CD4-positive, alpha-beta T cell (primary cell): ENCODE results near the gene E2F4. TPM values are rescaled to one million over a fixed set of nuclear protein-coding genes. Genes with fewer than 3 reads are reported as not detected.

Experiments
- ATAC-seq: fragments of 200-7000 bp; cut with Tn5 transposase; one replicate; pipeline ENCODE4 v1.10.0; 2022; ENCODE audit warnings: mild to moderate bottlenecking; ENCODE audit not compliant: poor library complexity
- CTCF ChIA-PET: fragments of 350-600 bp; sonication (Branson Sonifier 250); formaldehyde crosslinking; loops from one replicate; lab custom pipeline; 2021; ENCODE audit warnings: antibody characterized with exemption, inconsistent platforms; lab: Charles Lee
- POLR2A ChIA-PET: fragments of 350-600 bp; sonication (Branson Sonifier 250); formaldehyde crosslinking; loops from one replicate; lab custom pipeline; 2021; ENCODE audit warnings: antibody characterized with exemption, inconsistent platforms; lab: Charles Lee
- DNase-seq, 14 experiments: peaks; one replicate each; pipeline ENCODE4 v3.0.0-alpha.2; 2013 to 2020; ENCODE audit warnings: mixed read lengths in 2 of 14
- H3K27ac ChIP-seq, 2 donors: one replicate each; pipeline versions ENCODE4 v1.5.1 to v1.7.0; 2013; ENCODE audit warnings: low read length in 2 of 2, low read depth in 1 of 2, mild to moderate bottlenecking in 1 of 2
- H3K27me3 ChIP-seq, 2 experiments: 1 replicate in 1 of 2; 2 replicates in 1 of 2; pipeline versions ENCODE4 v1.6.1 to v1.7.0; 2013; ENCODE audit warnings: low read length in 2 of 2, control low read depth in 1 of 2, mild to moderate bottlenecking in 1 of 2, moderate library complexity in 1 of 2; ENCODE audit not compliant: insufficient read depth in 2 of 2, control insufficient read depth in 1 of 2
- H3K36me3 ChIP-seq: one replicate; pipeline ENCODE4 v1.6.1; 2013; ENCODE audit warnings: low read length, control low read depth; ENCODE audit not compliant: insufficient read depth
- H3K4me1 ChIP-seq: one replicate; pipeline ENCODE4 v1.6.1; 2013; ENCODE audit warnings: low read length, control low read depth; ENCODE audit not compliant: insufficient read depth
- H3K4me3 ChIP-seq: one replicate; pipeline ENCODE4 v1.5.1; 2013; ENCODE audit warnings: mild to moderate bottlenecking, low read length, moderate library complexity
- H3K9me3 ChIP-seq, 2 experiments: 1 replicate in 1 of 2; 2 replicates in 1 of 2; pipeline versions ENCODE4 v1.6.1 to v1.7.0; 2013; ENCODE audit warnings: low read length in 2 of 2, mild to moderate bottlenecking in 2 of 2, control low read depth in 1 of 2, moderate library complexity in 1 of 2; ENCODE audit not compliant: control insufficient read depth in 1 of 2, insufficient read depth in 1 of 2
- H3K27ac Mint-ChIP-seq: one replicate; pipeline ENCODE4 v1.8.0; 2020; ENCODE audit warnings: mixed read lengths
- H3K27me3 Mint-ChIP-seq: one replicate; pipeline ENCODE4 v1.8.0; 2021; ENCODE audit warnings: mixed read lengths
- H3K36me3 Mint-ChIP-seq: one replicate; pipeline ENCODE4 v1.8.0; 2021; ENCODE audit warnings: low read depth, mixed read lengths
- H3K4me1 Mint-ChIP-seq: one replicate; pipeline ENCODE4 v1.8.0; 2021; ENCODE audit warnings: low read depth, mixed read lengths
- H3K4me3 Mint-ChIP-seq: one replicate; pipeline ENCODE4 v1.8.0; 2020; ENCODE audit warnings: mild to moderate bottlenecking, mixed read lengths
- H3K9me3 Mint-ChIP-seq: one replicate; pipeline ENCODE4 v1.8.0; 2020; ENCODE audit warnings: mixed read lengths
- intact Hi-C, 2 experiments: fragments of 100-400 bp; cut with DNase I in 1 of 2; cut with micrococcal nuclease in 1 of 2; formaldehyde crosslinking; loops; one replicate each; pipeline versions ENCODE4 v1.15.1 to v1.9.0; 2023 to 2025; cut with DNase I, micrococcal nuclease
- total RNA-seq, 174 experiments: library from RNA in 2 of 174; stranded (reverse) in 2 of 174; gene quantifications; one replicate each; pipeline ENCODE4 v1.2.3 and lab custom pipeline; 2021 to 2026
- TF ChIP-seq, protein P1 (sequence below): fragments of 200-600 bp; IDR thresholded peaks from one replicate; pipeline ENCODE4 v1.8.0; 2022; ENCODE audit warnings: antibody characterized with exemption, mild to moderate bottlenecking

Gene E2F4
- total RNA-seq, 2 experiments from 2014 or later = 50.9 to 56.1 TPM

- ChIA-PET CTCF (interaction anchor here (0.7 to 5.3 kb wide), 5 partner anchors 9 to 60 kb away, joined by 3 to 31 read pairs (median 5); partner anchors contain the start of genes E2F4 and TMEM208), POLR2A (interaction anchor here (1.6 to 6.2 kb wide), 2 partner anchors 17 to 85 kb away, joined by 5 to 81 read pairs; partner anchors contain the start of genes FBXL8, TMEM208 and TRADD)
- TF ChIP-seq, protein P1, sequence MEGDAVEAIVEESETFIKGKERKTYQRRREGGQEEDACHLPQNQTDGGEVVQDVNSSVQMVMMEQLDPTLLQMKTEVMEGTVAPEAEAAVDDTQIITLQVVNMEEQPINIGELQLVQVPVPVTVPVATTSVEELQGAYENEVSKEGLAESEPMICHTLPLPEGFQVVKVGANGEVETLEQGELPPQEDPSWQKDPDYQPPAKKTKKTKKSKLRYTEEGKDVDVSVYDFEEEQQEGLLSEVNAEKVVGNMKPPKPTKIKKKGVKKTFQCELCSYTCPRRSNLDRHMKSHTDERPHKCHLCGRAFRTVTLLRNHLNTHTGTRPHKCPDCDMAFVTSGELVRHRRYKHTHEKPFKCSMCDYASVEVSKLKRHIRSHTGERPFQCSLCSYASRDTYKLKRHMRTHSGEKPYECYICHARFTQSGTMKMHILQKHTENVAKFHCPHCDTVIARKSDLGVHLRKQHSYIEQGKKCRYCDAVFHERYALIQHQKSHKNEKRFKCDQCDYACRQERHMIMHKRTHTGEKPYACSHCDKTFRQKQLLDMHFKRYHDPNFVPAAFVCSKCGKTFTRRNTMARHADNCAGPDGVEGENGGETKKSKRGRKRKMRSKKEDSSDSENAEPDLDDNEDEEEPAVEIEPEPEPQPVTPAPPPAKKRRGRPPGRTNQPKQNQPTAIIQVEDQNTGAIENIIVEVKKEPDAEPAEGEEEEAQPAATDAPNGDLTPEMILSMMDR = no peak
- H3K4me1 Mint-ChIP-seq = peaks cover 40% of the 10 kb centered on the region
- no peaks in the 10 kb centered on the region for H3K9me3 Mint-ChIP-seq
- H3K36me3 Mint-ChIP-seq = no peaks in the 10 kb centered on the region
- peak overlapping the region; percentile 86 to 90 for H3K27ac ChIP-seq
- no peak overlapping the region for H3K4me3 ChIP-seq
- peaks cover 0 to 2% of the 10 kb centered on the region in 2 experiments for H3K27me3 ChIP-seq
- DNase-seq (no peak), ATAC-seq (no peak)
- H3K27me3 Mint-ChIP-seq = no peaks in the 10 kb centered on the region
- peaks cover 2% of the 10 kb centered on the region for H3K36me3 ChIP-seq
- peak overlapping the region; percentile 86 for H3K4me3 Mint-ChIP-seq
- H3K9me3 ChIP-seq = no peaks in the 10 kb centered on the region
- peak overlapping the region; percentile 97 for H3K27ac Mint-ChIP-seq
- H3K4me1 ChIP-seq = peaks cover 75% of the 10 kb centered on the region
- intact Hi-C loops = loop anchor here (5.0 to 10.0 kb wide), 3 partner anchors 138 to 840 kb away; partner anchors contain the start of genes NFATC3 (in 1 of the 2), PHAF1 (in 1 of the 2), RANBP10 (in 1 of the 2) and TSNAXIP1 (in 1 of the 2)
Observed at GRCh38 chr16:67245186-67245585, 53.2 kb downstream of the E2F4 start.

GRCh38 chr16:67245674-67246080, 53.7 kb downstream of the E2F4 start:
- H3K27ac Mint-ChIP-seq = peak overlapping the region; percentile 97
- H3K9me3 ChIP-seq = no peaks in the 10 kb centered on the region
- TF ChIP-seq, protein P1 = no peak
- no peaks in the 10 kb centered on the region for H3K9me3 Mint-ChIP-seq
- peak overlapping the region; percentile 74 to 90 for H3K27ac ChIP-seq
- CTCF ChIA-PET = interaction anchor here (1.3 to 5.3 kb wide), 2 partner anchors 18 to 236 kb away, joined by 3 to 31 read pairs; partner anchors contain the start of gene TMEM208
- no peak for ATAC-seq
- peak overlapping the region; percentile 86 for H3K4me3 Mint-ChIP-seq
- DNase-seq = no peak
- peak overlapping the region; percentile 87 for H3K4me3 ChIP-seq
- intact Hi-C loops = loop anchor here (5.0 to 10.0 kb wide), 3 partner anchors 138 to 839 kb away; partner anchors contain the start of genes NFATC3 (in 1 of the 2), PHAF1 (in 1 of the 2), RANBP10 (in 1 of the 2) and TSNAXIP1 (in 1 of the 2)
- POLR2A ChIA-PET = interaction anchor here (1.0 to 6.2 kb wide), 3 partner anchors 18 to 87 kb away, joined by 3 to 81 read pairs (median 5); partner anchors contain the start of genes FBXL8, TMEM208 and TRADD
- peaks cover 0 to 6% of the 10 kb centered on the region in 2 experiments for H3K27me3 ChIP-seq
- H3K36me3 Mint-ChIP-seq = no peaks in the 10 kb centered on the region
- no peaks in the 10 kb centered on the region for H3K36me3 ChIP-seq
- peaks cover 42% of the 10 kb centered on the region for H3K4me1 Mint-ChIP-seq
- peaks cover 75% of the 10 kb centered on the region for H3K4me1 ChIP-seq
- peaks cover 4% of the 10 kb centered on the region for H3K27me3 Mint-ChIP-seq

- peak; percentile 1 for ATAC-seq
- peak in 8 of 14 experiments; percentile 28 to 77 (median 44) for DNase-seq
- Mint-ChIP-seq H3K36me3 (no peaks in the 10 kb centered on the region), H3K4me1 (peaks cover 42% of the 10 kb centered on the region), H3K27ac (peak overlapping the region; percentile 68), H3K27me3 (peaks cover 8% of the 10 kb centered on the region), H3K4me3 (peak overlapping the region; percentile 97), H3K9me3 (no peaks in the 10 kb centered on the region)
- Histone ChIP-seq H3K36me3 (no peaks in the 10 kb centered on the region), H3K9me3 (no peaks in the 10 kb centered on the region), H3K27me3 (peaks cover 0 to 6% of the 10 kb centered on the region in 2 experiments), H3K4me1 (peaks cover 75% of the 10 kb centered on the region), H3K27ac (peak overlapping the region; percentile 65 to 74), H3K4me3 (peak overlapping the region; percentile 87)
- ChIA-PET POLR2A (interaction anchor here (1.0 to 6.2 kb wide), 2 partner anchors 18 to 88 kb away, joined by 3 to 81 read pairs; partner anchors contain the start of gene TMEM208), CTCF (interaction anchor here (1.3 to 5.3 kb wide), 2 partner anchors 19 to 236 kb away, joined by 3 to 31 read pairs; partner anchors contain the start of gene TMEM208)
- TF ChIP-seq, protein P1 = no peak
- intact Hi-C loops = loop anchor here (5.0 to 10.0 kb wide), 3 partner anchors 139 to 839 kb away; partner anchors contain the start of genes NFATC3 (in 1 of the 2), PHAF1 (in 1 of the 2), RANBP10 (in 1 of the 2) and TSNAXIP1 (in 1 of the 2)
Observed at GRCh38 chr16:67246081-67246755, 54.3 kb downstream of the E2F4 start.
